GM23338 (cell line): ENCODE data around the gene BICDL2. TPM values are rescaled to one million over a fixed set of nuclear protein-coding genes. Genes with fewer than 3 reads are reported as not detected.
"Not testable (repeated sequence)": the region's sequence is repeated elsewhere in the genome, so short reads cannot be mapped to it uniquely, and the experiment has no call there.

Source experiments
- ATAC-seq: fragments of 200-7000 bp; cut with Tn5 transposase; 3 replicates; pipeline ENCODE4 v1.9.1; 2020
- DNase-seq: peaks from one replicate; pipeline ENCODE4 v3.0.0-alpha.2; 2015; ENCODE audit warnings: low spot score
- H2AFZ ChIP-seq: fragments of 200-600 bp; sonication (generic); 2 replicates; pipeline ENCODE4 v1.8.0; 2016; ENCODE audit warnings: antibody characterized with exemption, mild to moderate bottlenecking, moderate library complexity
- H3F3A ChIP-seq: fragments of 200-600 bp; sonication (generic); replicated peaks from 2 replicates; pipeline ENCODE4 v1.8.0; 2017; ENCODE audit warnings: antibody characterized with exemption, mixed run types, low read depth
- H3K27ac ChIP-seq: fragments of 200-600 bp; sonication (generic); 2 replicates; pipeline ENCODE4 v1.6.1; 2016; ENCODE audit warnings: low read depth
- H3K27me3 ChIP-seq: fragments of 200-600 bp; sonication (generic); 2 replicates; pipeline ENCODE4 v1.8.0; 2016; ENCODE audit warnings: mild to moderate bottlenecking, mixed run types, moderate library complexity; ENCODE audit not compliant: insufficient read depth
- H3K36me3 ChIP-seq: fragments of 200-600 bp; sonication (generic); 2 replicates; pipeline ENCODE4 v1.8.0; 2016; ENCODE audit warnings: mild to moderate bottlenecking; ENCODE audit not compliant: insufficient read depth
- H3K4me1 ChIP-seq: fragments of 200-600 bp; sonication (generic); 2 replicates; pipeline ENCODE4 v1.8.0; 2016; ENCODE audit warnings: mild to moderate bottlenecking, moderate library complexity; ENCODE audit not compliant: insufficient read depth
- H3K4me2 ChIP-seq: fragments of 200-600 bp; sonication (generic); 2 replicates; pipeline ENCODE4 v1.7.1; 2017; ENCODE audit warnings: mixed run types
- H3K4me3 ChIP-seq: fragments of 200-600 bp; sonication (generic); 2 replicates; pipeline ENCODE4 v1.6.1; 2016; ENCODE audit warnings: mixed run types
- H3K79me2 ChIP-seq: fragments of 200-600 bp; sonication (generic); replicated peaks from 2 replicates; pipeline ENCODE4 v1.8.0; 2017; ENCODE audit warnings: mild to moderate bottlenecking; ENCODE audit not compliant: insufficient read depth
- H3K9me2 ChIP-seq: fragments of 200-600 bp; sonication (generic); 2 replicates; pipeline ENCODE4 v1.8.0; 2017; ENCODE audit not compliant: insufficient read depth
- H4K20me1 ChIP-seq: fragments of 200-600 bp; sonication (generic); replicated peaks from 2 replicates; pipeline ENCODE4 v1.8.0; 2017; ENCODE audit warnings: mild to moderate bottlenecking; ENCODE audit not compliant: insufficient read depth
- H3K27ac Mint-ChIP-seq: 2 replicates; pipeline ENCODE4 v1.8.0; 2020; ENCODE audit warnings: inconsistent platforms, mild to moderate bottlenecking, moderate library complexity, mixed read lengths
- H3K27me3 Mint-ChIP-seq: 3 replicates; pipeline ENCODE4 v1.8.0; 2022; ENCODE audit warnings: low read depth, mild to moderate bottlenecking, moderate library complexity, mixed read lengths, inconsistent platforms; ENCODE audit not compliant: insufficient read depth, poor library complexity
- H3K36me3 Mint-ChIP-seq: 3 replicates; pipeline ENCODE4 v1.8.0; 2021; ENCODE audit warnings: low read depth, mild to moderate bottlenecking, inconsistent platforms, moderate library complexity, mixed read lengths
- H3K4me1 Mint-ChIP-seq: 3 replicates; pipeline ENCODE4 v1.8.0; 2020; ENCODE audit warnings: mild to moderate bottlenecking, inconsistent platforms, mixed read lengths
- H3K4me3 Mint-ChIP-seq: 3 replicates; pipeline ENCODE4 v1.8.0; 2021; ENCODE audit warnings: moderate library complexity, mild to moderate bottlenecking, inconsistent platforms, mixed read lengths
- H3K9me3 Mint-ChIP-seq: 3 replicates; pipeline ENCODE4 v1.8.0; 2020; ENCODE audit warnings: moderate library complexity, mild to moderate bottlenecking, inconsistent platforms, mixed read lengths
- EZH2 ChIP-seq: fragments of 200-600 bp; sonication (generic); IDR thresholded peaks from one replicate; pipeline ENCODE4 v1.8.0; 2017; ENCODE audit warnings: antibody characterized with exemption, mild to moderate bottlenecking, low read depth; ENCODE audit not compliant: unreplicated experiment
- EZH2phosphoT487 ChIP-seq: fragments of 200-600 bp; sonication (generic); IDR thresholded peaks from one replicate; pipeline ENCODE4 v1.8.1; 2018; ENCODE audit warnings: antibody characterized with exemption; ENCODE audit not compliant: unreplicated experiment
- NANOG ChIP-seq: IDR thresholded peaks from 2 replicates; pipeline ENCODE4 v1.6.1; 2016; ENCODE audit warnings: antibody characterized with exemption, borderline replicate concordance
- REST ChIP-seq: IDR thresholded peaks from one replicate; pipeline ENCODE4 v1.6.1; 2018; ENCODE audit warnings: antibody characterized with exemption; ENCODE audit not compliant: unreplicated experiment
- STAT1 ChIP-seq: IDR thresholded peaks from one replicate; pipeline ENCODE4 v1.6.1; 2016; ENCODE audit warnings: antibody characterized with exemption; ENCODE audit not compliant: unreplicated experiment
- ZNF114 ChIP-seq: fragments of 250-450 bp; sonication (Bioruptor Pico); IDR thresholded peaks from 2 replicates; pipeline ENCODE4 v1.5.0; 2020; ENCODE audit warnings: mild to moderate bottlenecking, moderate library complexity
- ZNF462 ChIP-seq: fragments of 250-450 bp; sonication (Bioruptor Pico); IDR thresholded peaks from 2 replicates; pipeline ENCODE4 v1.5.0; 2020; ENCODE audit warnings: mild to moderate bottlenecking, moderate library complexity
- polyA plus RNA-seq: library from polyadenylated mRNA; unstranded; fragments of >200 nt; fragmentation: Nextera tagmentation; extraction: Ambion mirVana; gene quantifications from 2 replicates; pipeline ENCODE4 v1.2.1, GENCODE V29; 2016
- total RNA-seq: library from RNA; depleted of rRNA; stranded (reverse); fragments of >200 nt; shearing (Covaris generic); gene quantifications from 2 replicates; pipeline ENCODE4 v1.2.3, GENCODE V29; 2014

Gene BICDL2
- total and polyA plus RNA-seq, 2 experiments from 2014 or later: 12.7 to 18.4 TPM

GRCh38 chr16:3070608-3071111, 33.9 kb upstream of the BICDL2 start (continued):
- TF ChIP-seq ZNF462: no peak
- TF ChIP-seq REST: no peak
- no peak for TF ChIP-seq NANOG
- no peak for TF ChIP-seq EZH2phosphoT487
- TF ChIP-seq ZNF114 (CRISPR knock-in tag): no peak
- no peak for TF ChIP-seq STAT1
- TF ChIP-seq EZH2: no peak

- H3K4me3 ChIP-seq, H3K27me3 ChIP-seq, H3K27ac ChIP-seq, H4K20me1 ChIP-seq, H2AFZ ChIP-seq, H3K27ac Mint-ChIP-seq, H3K9me3 Mint-ChIP-seq, H3K9me2 ChIP-seq, H3K4me1 ChIP-seq, H3K36me3 Mint-ChIP-seq, DNase-seq, ATAC-seq, H3F3A ChIP-seq, H3K36me3 ChIP-seq, H3K79me2 ChIP-seq, H3K4me3 Mint-ChIP-seq, H3K4me2 ChIP-seq: not testable (repeated sequence)
- Mint-ChIP-seq H3K4me1 (peaks cover 28% of the 10 kb centered on the region), H3K27me3 (peaks cover 30% of the 10 kb centered on the region)
Measured at GRCh38 chr16:3069146-3069545, 32.4 kb upstream of the BICDL2 start.
